Liver (tissue), 3 donors: Measurements from ENCODE around the gene MAG.
A peak's percentile ranks its signal among the peaks of the same experiment; 100 is the strongest.

Source experiments
- JUND ChIP-seq, 2 donors: IDR thresholded peaks; 2 replicates each; pipeline ENCODE4 v1.6.1; 2016; ENCODE audit warnings: antibody characterized with exemption in 2 of 2
- RAD21 ChIP-seq, 2 donors: IDR thresholded peaks; 2 replicates each; pipeline ENCODE4 v1.6.1; 2016; ENCODE audit warnings: antibody characterized with exemption in 2 of 2, mild to moderate bottlenecking in 2 of 2
- TF ChIP-seq, protein P1 (sequence below): fragments of 150-350 bp; IDR thresholded peaks from 2 replicates; pipeline ENCODE4 v1.5.1; 2017; ENCODE audit warnings: improper control_type of control experiment, low read depth, low read length; ENCODE audit not compliant: missing input control
- donor health status: healthy.
- donor health status: healthy.

DNA sequence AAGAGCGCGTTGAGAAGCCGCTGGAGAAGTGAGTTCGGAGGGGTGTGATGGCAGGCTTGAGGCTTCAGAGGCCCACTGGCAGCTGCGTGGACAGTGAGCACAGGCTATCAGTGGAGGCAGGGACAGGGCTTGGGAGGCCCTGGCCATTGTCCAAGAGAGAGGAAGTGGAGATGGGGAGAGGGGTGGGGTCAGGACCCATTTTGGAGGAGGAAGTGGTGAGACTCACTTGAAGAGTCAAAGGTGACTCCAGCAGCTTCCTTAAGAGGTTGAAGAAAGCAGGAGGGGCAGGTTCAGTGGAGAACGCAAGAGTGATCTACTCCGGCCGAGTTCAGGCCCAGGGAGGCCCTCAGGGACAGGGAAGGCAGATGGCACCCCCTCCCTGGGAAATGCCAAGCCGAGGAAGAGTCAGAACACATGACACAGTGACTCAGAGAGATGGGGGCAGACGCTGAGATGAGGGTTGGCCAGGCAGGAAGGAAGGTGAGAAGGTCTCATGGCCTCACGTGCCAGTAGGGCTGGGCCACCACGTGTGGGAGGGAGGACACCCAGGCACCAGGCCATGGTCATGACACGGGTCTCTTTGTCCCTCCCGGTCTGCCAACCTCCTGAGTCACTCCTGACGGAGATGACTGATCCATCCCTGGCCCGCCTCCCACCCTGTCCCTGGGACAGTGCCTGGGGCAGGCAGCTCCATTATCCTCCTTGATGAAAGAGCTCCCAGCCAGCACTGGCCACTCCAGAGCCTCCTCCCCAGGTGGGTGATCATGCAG, 26.9 kb downstream of the MAG start:
- TF ChIP-seq RAD21 (IDR thresholded peaks at IDR 0.05): no peak
- TF ChIP-seq, protein P1, sequence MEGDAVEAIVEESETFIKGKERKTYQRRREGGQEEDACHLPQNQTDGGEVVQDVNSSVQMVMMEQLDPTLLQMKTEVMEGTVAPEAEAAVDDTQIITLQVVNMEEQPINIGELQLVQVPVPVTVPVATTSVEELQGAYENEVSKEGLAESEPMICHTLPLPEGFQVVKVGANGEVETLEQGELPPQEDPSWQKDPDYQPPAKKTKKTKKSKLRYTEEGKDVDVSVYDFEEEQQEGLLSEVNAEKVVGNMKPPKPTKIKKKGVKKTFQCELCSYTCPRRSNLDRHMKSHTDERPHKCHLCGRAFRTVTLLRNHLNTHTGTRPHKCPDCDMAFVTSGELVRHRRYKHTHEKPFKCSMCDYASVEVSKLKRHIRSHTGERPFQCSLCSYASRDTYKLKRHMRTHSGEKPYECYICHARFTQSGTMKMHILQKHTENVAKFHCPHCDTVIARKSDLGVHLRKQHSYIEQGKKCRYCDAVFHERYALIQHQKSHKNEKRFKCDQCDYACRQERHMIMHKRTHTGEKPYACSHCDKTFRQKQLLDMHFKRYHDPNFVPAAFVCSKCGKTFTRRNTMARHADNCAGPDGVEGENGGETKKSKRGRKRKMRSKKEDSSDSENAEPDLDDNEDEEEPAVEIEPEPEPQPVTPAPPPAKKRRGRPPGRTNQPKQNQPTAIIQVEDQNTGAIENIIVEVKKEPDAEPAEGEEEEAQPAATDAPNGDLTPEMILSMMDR: no peak
- peak in 1 of 2 donors; percentile 29 for TF ChIP-seq JUND (IDR thresholded peaks at IDR 0.05)
